Adrenal gland (tissue), 12 donors: ENCODE measurements around the gene TMEM125. TPM values are rescaled to one million over a fixed set of nuclear protein-coding genes. Genes with fewer than 3 reads are reported as not detected.

Experiments used
- DNase-seq, 7 donors: peaks; one replicate each; pipeline ENCODE4 v3.0.0-alpha.2; 2019 to 2020
- H3K27ac ChIP-seq, 5 donors: fragments of 200-600 bp; sonication (generic) in 4 of 5; 1 replicate in 3 of 5; 2 replicates in 2 of 5; pipeline versions ENCODE4 v1.5.1 to v1.8.0; 2016 to 2020; ENCODE audit warnings: mild to moderate bottlenecking in 1 of 5
- H3K27me3 ChIP-seq: fragments of 200-600 bp; 2 replicates; pipeline ENCODE4 v1.8.0; 2021
- H3K36me3 ChIP-seq, 2 donors: fragments of 200-600 bp; replicated peaks in 1 of 2; 1 replicate in 1 of 2; 2 replicates in 1 of 2; pipeline versions ENCODE4 v1.5.1 to v1.8.0; 2018 to 2022
- H3K4me1 ChIP-seq, 2 donors: fragments of 200-600 bp; replicated peaks in 1 of 2; 1 replicate in 1 of 2; 2 replicates in 1 of 2; pipeline versions ENCODE4 v1.5.1 to v1.8.0; 2018 to 2021
- H3K4me3 ChIP-seq, 4 donors: fragments of 200-600 bp; sonication (generic) in 3 of 4; one replicate each; pipeline ENCODE4 v1.5.1; 2016 to 2018
- H3K9me3 ChIP-seq, 3 donors: fragments of 200-600 bp; sonication (generic) in 1 of 3; replicated peaks in 1 of 3; 1 replicate in 2 of 3; 2 replicates in 1 of 3; pipeline versions ENCODE4 v1.5.1 to v1.8.0; 2016 to 2021
- POLR2A ChIP-seq, 2 donors: fragments of 450-650 bp; IDR thresholded peaks; one replicate each; pipeline ENCODE4 v1.6.1; 2017; ENCODE audit warnings: antibody characterized with exemption in 2 of 2, mild to moderate bottlenecking in 2 of 2, moderate library complexity in 1 of 2
- WGBS, 4 donors: extraction: QIAGEN DNeasy Blood & Tissue Kit in 2 of 4; methylation state at CpG; one replicate each; pipeline versions ENCODE4 v1.1.5 to v1.1.7; 2013 to 2017; 5-methylcytosine and 5-hydroxymethylcytosine counted together
- intact Hi-C, 2 donors: fragments of 100-400 bp; cut with DNase I; formaldehyde crosslinking; loops; one replicate each; pipeline versions ENCODE4 v1.14.1 to v1.15.0; 2022 to 2023
- polyA plus RNA-seq, 3 donors: library from polyadenylated mRNA; stranded (reverse); fragments of 200-250 nt in 2 of 3; fragments of 350-450 nt in 1 of 3; fragmentation: Illumina TruSeq in 1 of 3; extraction: RNeasy Lipid Tissue Mini Kit (QIAGEN cat#74804) in 1 of 3; gene quantifications; one replicate each; pipeline ENCODE4 v1.2.3, GENCODE V29; 2013 to 2014
- total RNA-seq, 9 donors: library from RNA; depleted of rRNA in 4 of 9; stranded (reverse); fragments of >200 nt in 4 of 9; fragments of 120-200 nt in 1 of 9; fragmentation: NEBNext Ultra II Directional in 1 of 9; extraction: Animal tissue kit (Norgen Biotek cat#: 25700) in 1 of 9; gene quantifications; one replicate each; pipeline versions ENCODE4 v1.1.0 to v1.2.4, GENCODE V29; 2013 to 2023
- TF ChIP-seq, protein P1 (sequence below), 6 experiments: fragments of 450-650 bp in 4 of 6; fragments of 200-600 bp in 2 of 6; sonication (generic) in 1 of 6; IDR thresholded peaks; 1 replicate in 5 of 6; 2 replicates in 1 of 6; pipeline versions ENCODE4 v1.5.1 to v1.8.0; 2016 to 2021; ENCODE audit warnings: antibody characterized with exemption in 6 of 6, mild to moderate bottlenecking in 2 of 6, moderate library complexity in 1 of 6
- donor health status: healthy with polysubstance abuse.
- donor health status: Bipolar disorder and iron deficiency.
- donor health status: DM: yes; HTN: yes; CAD: no.
- donor health status: DM: no; HTN: no; CAD: no.
- donor health status: DM: no; HTN: no; CAD: no.
- donor health status: DM: yes; HTN: yes; CAD: no.

Gene TMEM125
- total and polyA plus RNA-seq, 12 donors = 0.14 to 2.1 (median 1.0) TPM; not detected in 2

DNA sequence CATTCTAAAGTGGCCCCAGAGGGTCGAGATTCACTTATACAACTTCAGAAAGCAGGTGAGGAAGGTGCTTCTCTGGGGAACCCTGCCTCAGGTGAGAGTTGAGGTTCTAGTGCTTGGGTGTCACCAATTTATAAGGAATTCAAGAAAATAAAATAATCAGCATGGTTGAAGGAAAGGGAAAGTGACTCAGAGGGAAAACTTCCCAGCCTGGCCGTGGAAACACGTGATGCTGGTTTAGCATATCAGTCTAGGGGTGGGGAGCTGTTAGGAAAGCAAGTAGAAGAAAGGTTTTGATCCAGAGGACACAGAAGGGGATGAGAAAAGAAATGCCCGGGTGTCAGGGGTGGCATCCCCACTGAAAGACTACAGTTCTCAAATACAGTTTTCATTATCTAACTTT lies 37.7 kb upstream of the TMEM125 start:
- no peak overlapping the region for H3K27ac ChIP-seq
- peak in 4 of 7 donors; percentile 21 to 51 (median 40) for DNase-seq
- TF ChIP-seq, protein P1, sequence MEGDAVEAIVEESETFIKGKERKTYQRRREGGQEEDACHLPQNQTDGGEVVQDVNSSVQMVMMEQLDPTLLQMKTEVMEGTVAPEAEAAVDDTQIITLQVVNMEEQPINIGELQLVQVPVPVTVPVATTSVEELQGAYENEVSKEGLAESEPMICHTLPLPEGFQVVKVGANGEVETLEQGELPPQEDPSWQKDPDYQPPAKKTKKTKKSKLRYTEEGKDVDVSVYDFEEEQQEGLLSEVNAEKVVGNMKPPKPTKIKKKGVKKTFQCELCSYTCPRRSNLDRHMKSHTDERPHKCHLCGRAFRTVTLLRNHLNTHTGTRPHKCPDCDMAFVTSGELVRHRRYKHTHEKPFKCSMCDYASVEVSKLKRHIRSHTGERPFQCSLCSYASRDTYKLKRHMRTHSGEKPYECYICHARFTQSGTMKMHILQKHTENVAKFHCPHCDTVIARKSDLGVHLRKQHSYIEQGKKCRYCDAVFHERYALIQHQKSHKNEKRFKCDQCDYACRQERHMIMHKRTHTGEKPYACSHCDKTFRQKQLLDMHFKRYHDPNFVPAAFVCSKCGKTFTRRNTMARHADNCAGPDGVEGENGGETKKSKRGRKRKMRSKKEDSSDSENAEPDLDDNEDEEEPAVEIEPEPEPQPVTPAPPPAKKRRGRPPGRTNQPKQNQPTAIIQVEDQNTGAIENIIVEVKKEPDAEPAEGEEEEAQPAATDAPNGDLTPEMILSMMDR (IDR thresholded peaks at IDR 0.05) = no peak
- no peak for TF ChIP-seq POLR2A (IDR thresholded peaks at IDR 0.05)

DNA sequence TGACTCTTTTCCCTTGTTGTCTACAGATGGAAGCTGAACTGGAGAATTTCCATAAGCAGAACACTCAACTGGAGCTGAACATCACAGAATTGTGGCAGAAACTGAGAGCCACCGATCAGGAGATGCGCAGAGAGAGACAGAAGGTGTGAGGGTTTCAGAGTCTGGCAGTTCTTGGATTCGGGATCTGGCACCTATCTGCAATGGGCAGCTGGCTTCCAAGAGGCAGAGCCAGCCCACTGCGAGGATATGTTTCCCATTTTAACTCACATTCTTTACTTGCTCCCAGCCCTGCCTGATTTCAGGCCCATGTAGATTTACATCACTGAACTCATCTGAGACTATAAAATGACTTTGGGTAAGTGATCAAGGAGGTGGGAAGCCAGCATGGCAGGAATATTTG lies 37.3 kb upstream of the TMEM125 start:
- Histone ChIP-seq H3K9me3 (no peaks in the 10 kb centered on the region), H3K4me3 (no peak overlapping the region), H3K27me3 (no peaks in the 10 kb centered on the region), H3K4me1 (peaks cover 0 to 12% of the 10 kb centered on the region in 2 donors), H3K27ac (no peak overlapping the region), H3K36me3 (no peaks in the 10 kb centered on the region)
- 87 to 93% (median 91%) methylated on average over 4 of the region's 4 CpGs for WGBS, 4 donors
- DNase-seq = no peak
- intact Hi-C loops = no loop called here
- TF ChIP-seq POLR2A (IDR thresholded peaks at IDR 0.05) = no peak
- TF ChIP-seq, protein P1 (IDR thresholded peaks at IDR 0.05) = no peak

More for the DNA sequence above, 37.7 kb upstream of the TMEM125 start:
- H3K9me3 ChIP-seq = no peaks in the 10 kb centered on the region
- H3K4me1 ChIP-seq = peaks cover 0 to 12% of the 10 kb centered on the region in 2 donors
- no peak overlapping the region for H3K4me3 ChIP-seq
- intact Hi-C loops = no loop called here
- no peaks in the 10 kb centered on the region for H3K27me3 ChIP-seq
- WGBS, 4 donors = 33 to 48% (median 46%) methylated on average over 4 of the region's 4 CpGs
- no peaks in the 10 kb centered on the region for H3K36me3 ChIP-seq

GRCh38 chr1:43233631-43234030 lies 36.2 kb upstream of the TMEM125 start:
- H3K36me3 ChIP-seq = no peaks in the 10 kb centered on the region
- intact Hi-C loops = no loop called here
- H3K4me3 ChIP-seq = no peak overlapping the region
- TF ChIP-seq, protein P1 (IDR thresholded peaks at IDR 0.05) = no peak
- no peak for TF ChIP-seq POLR2A (IDR thresholded peaks at IDR 0.05)
- no peaks in the 10 kb centered on the region for H3K9me3 ChIP-seq
- DNase-seq = no peak
- H3K27me3 ChIP-seq = no peaks in the 10 kb centered on the region
- peaks cover 0 to 12% of the 10 kb centered on the region in 2 donors for H3K4me1 ChIP-seq
- H3K27ac ChIP-seq = no peak overlapping the region
- WGBS, 4 donors = 90 to 96% (median 91%) methylated on average over 5 of the region's 5 CpGs

DNA sequence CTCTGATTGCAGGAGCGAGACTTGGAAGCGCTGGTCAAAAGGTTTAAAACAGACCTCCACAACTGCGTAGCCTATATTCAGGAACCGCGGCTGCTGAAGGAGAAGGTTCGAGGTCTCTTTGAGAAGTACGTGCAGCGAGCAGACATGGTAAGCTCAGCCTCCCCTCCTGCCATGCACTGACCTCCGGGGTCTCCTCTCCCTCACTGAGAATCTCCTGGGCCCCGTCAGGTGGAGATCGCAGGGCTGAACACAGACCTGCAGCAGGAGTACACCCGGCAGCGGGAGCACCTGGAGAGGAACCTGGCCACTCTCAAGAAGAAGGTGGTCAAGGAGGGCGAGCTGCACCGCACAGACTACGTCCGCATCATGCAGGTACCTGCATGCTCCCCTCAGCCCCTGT lies 35.5 kb upstream of the TMEM125 start:
- H3K36me3 ChIP-seq = no peaks in the 10 kb centered on the region
- H3K27me3 ChIP-seq = no peaks in the 10 kb centered on the region
- H3K4me3 ChIP-seq = no peak overlapping the region
- no peaks in the 10 kb centered on the region for H3K9me3 ChIP-seq
- no peak overlapping the region for H3K27ac ChIP-seq
- intact Hi-C loops = no loop called here
- peaks cover 0 to 12% of the 10 kb centered on the region in 2 donors for H3K4me1 ChIP-seq
- WGBS, 4 donors = 91 to 96% (median 95%) methylated on average over 15 to 17 of the region's 17 CpGs
- TF ChIP-seq, protein P1 (IDR thresholded peaks at IDR 0.05) = no peak
- no peak for TF ChIP-seq POLR2A (IDR thresholded peaks at IDR 0.05)
- no peak for DNase-seq
